ENCODE data around the gene POM121C.
"Not testable (repeated sequence)": the region's sequence is repeated elsewhere in the genome, so short reads cannot be mapped to it uniquely, and the experiment has no call there.

Gene POM121C

GRCh38 chr7:75397865-75398264 is 88.2 kb downstream of the POM121C start:
- not testable (repeated sequence) for H3K27me3 ChIP-seq; H3K9me3 ChIP-seq; DNase-seq; H3K4me1 ChIP-seq; H3K36me3 ChIP-seq; H3K4me3 ChIP-seq (ENCODE audit: low read depth, low read length)

GRCh38 chr7:75395329-75395728 is 90.8 kb downstream of the POM121C start, which contains the start of gene TRIM73:
Gene TRIM73, plus strand, starts transcription at chr7:75395629. Its CDS starts 3,305 bp downstream, at chr7:75398934.
- H3K4me1 ChIP-seq; H3K27me3 ChIP-seq; DNase-seq; H3K9me3 ChIP-seq; H3K36me3 ChIP-seq; H3K4me3 ChIP-seq (ENCODE audit: low read depth, low read length): not testable (repeated sequence)

GRCh38 chr7:75393194-75393593 is 92.9 kb downstream of the POM121C start:
- not testable (repeated sequence) for DNase-seq; H3K36me3 ChIP-seq; H3K9me3 ChIP-seq; H3K4me1 ChIP-seq; H3K4me3 ChIP-seq (ENCODE audit: low read depth, low read length); H3K27me3 ChIP-seq

- H3K36me3 ChIP-seq; H3K9me3 ChIP-seq; H3K4me1 ChIP-seq; H3K27me3 ChIP-seq; H3K4me3 ChIP-seq (ENCODE audit: low read depth, low read length); DNase-seq: not testable (repeated sequence)
Observed at GRCh38 chr7:75374519-75375317, 111.4 kb downstream of the POM121C start.

- not testable (repeated sequence) for H3K36me3 ChIP-seq; H3K27me3 ChIP-seq; H3K9me3 ChIP-seq; H3K4me3 ChIP-seq (ENCODE audit: low read depth, low read length); H3K4me1 ChIP-seq; DNase-seq
Observed at GRCh38 chr7:75374144-75374518, 112.0 kb downstream of the POM121C start.

- not testable (repeated sequence) for DNase-seq; H3K9me3 ChIP-seq; H3K4me1 ChIP-seq; H3K27me3 ChIP-seq; H3K36me3 ChIP-seq; H3K4me3 ChIP-seq (ENCODE audit: low read depth, low read length)
Observed at GRCh38 chr7:75367313-75367712, 118.8 kb downstream of the POM121C start.
